ENCODE results near the gene PHACTR4. TPM values are rescaled to one million over a fixed set of nuclear protein-coding genes. Genes with fewer than 3 reads are reported as not detected.

PHACTR4 gene
- total and polyA plus RNA-seq, 2 of the 13 experiments (the other 11 are each of a cell fraction or from before 2014, with no cell fraction given) = 13.9 to 17.1 TPM

- TF ChIP-seq DPF2 (CRISPR knock-in tag; IDR thresholded peaks at IDR 0.05; ENCODE audit: borderline replicate concordance, low read depth) = 0 out of 2 replicates have a peak, but pooled peaks have one; percentile 14
- TF ChIP-seq, protein P1, sequence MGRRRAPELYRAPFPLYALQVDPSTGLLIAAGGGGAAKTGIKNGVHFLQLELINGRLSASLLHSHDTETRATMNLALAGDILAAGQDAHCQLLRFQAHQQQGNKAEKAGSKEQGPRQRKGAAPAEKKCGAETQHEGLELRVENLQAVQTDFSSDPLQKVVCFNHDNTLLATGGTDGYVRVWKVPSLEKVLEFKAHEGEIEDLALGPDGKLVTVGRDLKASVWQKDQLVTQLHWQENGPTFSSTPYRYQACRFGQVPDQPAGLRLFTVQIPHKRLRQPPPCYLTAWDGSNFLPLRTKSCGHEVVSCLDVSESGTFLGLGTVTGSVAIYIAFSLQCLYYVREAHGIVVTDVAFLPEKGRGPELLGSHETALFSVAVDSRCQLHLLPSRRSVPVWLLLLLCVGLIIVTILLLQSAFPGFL (CRISPR knock-in tag; IDR thresholded peaks at IDR 0.05) = no peak
- no peak for TF ChIP-seq ARNT (IDR thresholded peaks at IDR 0.05)
- peak; percentile 72 for TF ChIP-seq ATF1 (CRISPR knock-in tag; IDR thresholded peaks at IDR 0.05)
- TF ChIP-seq, protein P2, sequence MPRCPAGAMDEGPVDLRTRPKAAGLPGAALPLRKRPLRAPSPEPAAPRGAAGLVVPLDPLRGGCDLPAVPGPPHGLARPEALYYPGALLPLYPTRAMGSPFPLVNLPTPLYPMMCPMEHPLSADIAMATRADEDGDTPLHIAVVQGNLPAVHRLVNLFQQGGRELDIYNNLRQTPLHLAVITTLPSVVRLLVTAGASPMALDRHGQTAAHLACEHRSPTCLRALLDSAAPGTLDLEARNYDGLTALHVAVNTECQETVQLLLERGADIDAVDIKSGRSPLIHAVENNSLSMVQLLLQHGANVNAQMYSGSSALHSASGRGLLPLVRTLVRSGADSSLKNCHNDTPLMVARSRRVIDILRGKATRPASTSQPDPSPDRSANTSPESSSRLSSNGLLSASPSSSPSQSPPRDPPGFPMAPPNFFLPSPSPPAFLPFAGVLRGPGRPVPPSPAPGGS (CRISPR knock-in tag; IDR thresholded peaks at IDR 0.05) = no peak
- peak; percentile 44; the same call in 1 of the 2 replicates for TF ChIP-seq HIVEP1 (CRISPR knock-in tag; IDR thresholded peaks at IDR 0.05)
- peak; percentile 45; the same call in 1 of the 2 replicates for TF ChIP-seq NFE2L2 (IDR thresholded peaks at IDR 0.05; ENCODE audit: low read length)
- no peak for TF ChIP-seq ZNF224 (CRISPR knock-in tag; IDR thresholded peaks at IDR 0.05)
- no peak for TF ChIP-seq ZFP82 (CRISPR knock-in tag; IDR thresholded peaks at IDR 0.05; ENCODE audit: borderline replicate concordance)
- peak; percentile 45; the same call in 1 of the 2 replicates for TF ChIP-seq CBX5 (CRISPR knock-in tag; IDR thresholded peaks at IDR 0.05; ENCODE audit: borderline replicate concordance)
- peak; percentile 64; the same call in 1 of the 2 replicates for TF ChIP-seq ESRRA (CRISPR knock-in tag; IDR thresholded peaks at IDR 0.05; ENCODE audit: low read depth)
- TF ChIP-seq ZNF557 (CRISPR knock-in tag; IDR thresholded peaks at IDR 0.05) = no peak
- 0 out of 2 replicates have a peak, but pooled peaks have one; percentile 6 for TF ChIP-seq CEBPG (CRISPR knock-in tag; IDR thresholded peaks at IDR 0.05)
- TF ChIP-seq ZBED4 (CRISPR knock-in tag; IDR thresholded peaks at IDR 0.05; ENCODE audit: borderline replicate concordance) = no peak
- TF ChIP-seq PITX1 (CRISPR knock-in tag; IDR thresholded peaks at IDR 0.05) = peak; percentile 25; the same call in 1 of the 2 replicates
- no peak for TF ChIP-seq ZBTB43 (CRISPR knock-in tag; conservative IDR thresholded peaks at IDR 0.05)
- TF ChIP-seq ZKSCAN5 (CRISPR knock-in tag; IDR thresholded peaks at IDR 0.05) = no peak
- TF ChIP-seq, protein P3, sequence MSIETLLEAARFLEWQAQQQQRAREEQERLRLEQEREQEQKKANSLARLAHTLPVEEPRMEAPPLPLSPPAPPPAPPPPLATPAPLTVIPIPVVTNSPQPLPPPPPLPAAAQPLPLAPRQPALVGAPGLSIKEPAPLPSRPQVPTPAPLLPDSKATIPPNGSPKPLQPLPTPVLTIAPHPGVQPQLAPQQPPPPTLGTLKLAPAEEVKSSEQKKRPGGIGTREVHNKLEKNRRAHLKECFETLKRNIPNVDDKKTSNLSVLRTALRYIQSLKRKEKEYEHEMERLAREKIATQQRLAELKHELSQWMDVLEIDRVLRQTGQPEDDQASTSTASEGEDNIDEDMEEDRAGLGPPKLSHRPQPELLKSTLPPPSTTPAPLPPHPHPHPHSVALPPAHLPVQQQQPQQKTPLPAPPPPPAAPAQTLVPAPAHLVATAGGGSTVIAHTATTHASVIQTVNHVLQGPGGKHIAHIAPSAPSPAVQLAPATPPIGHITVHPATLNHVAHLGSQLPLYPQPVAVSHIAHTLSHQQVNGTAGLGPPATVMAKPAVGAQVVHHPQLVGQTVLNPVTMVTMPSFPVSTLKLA (IDR thresholded peaks at IDR 0.05) = peak; percentile 72
- TF ChIP-seq FOXA3 (CRISPR knock-in tag; IDR thresholded peaks at IDR 0.05) = peak; percentile 83
- TF ChIP-seq ZNF24 (IDR thresholded peaks at IDR 0.05) = no peak
- TF ChIP-seq RCOR2 (CRISPR knock-in tag; IDR thresholded peaks at IDR 0.05) = no peak
- peak; percentile 49; the same call in 1 of the 3 replicates for TF ChIP-seq MXI1 (IDR thresholded peaks at IDR 0.05; ENCODE audit: borderline replicate concordance, low read depth, low read length)
Observed at GRCh38 chr1:28518745-28519341, 149.3 kb downstream of the PHACTR4 start (continued).
